ENCODE measurements around the gene PLEKHA6. TPM values are rescaled to one million over a fixed set of nuclear protein-coding genes. Genes with fewer than 3 reads are reported as not detected.

PLEKHA6 gene
- total RNA-seq, 4 donors from 2014 or later = 4.3 to 13.2 (median 7.7) TPM

- Histone ChIP-seq H3K27me3 (peaks cover 3 to 28% (median 12%) of the 10 kb centered on the region in 3 donors), H3K4me3 (no peak overlapping the region), H3K27ac (no peak overlapping the region), H3K36me3 (no peaks in the 10 kb centered on the region), H3K4me1 (peaks cover 0 to 5% of the 10 kb centered on the region in 2 donors), H3K9me3 (no peaks in the 10 kb centered on the region)
- intact Hi-C loops (cut with DNase I; ENCODE audit: low total_unique reads) (no loop called here), in situ Hi-C loops (cut with MboI; ENCODE audit: low sequenced_read_pairs in 4 of 4) (no loop called here)
- ATAC-seq (no peak), DNase-seq (no peak)
- no peak for TF ChIP-seq POLR2A (IDR thresholded peaks at IDR 0.05)
- TF ChIP-seq CTCF (IDR thresholded peaks at IDR 0.05 in 4 of 5, conservative IDR thresholded peaks at IDR 0.05 in 1 of 5) = no peak
Measured at GRCh38 chr1:204191456-204191855, 168.3 kb downstream of the PLEKHA6 start.

- ATAC-seq (no peak), DNase-seq (no peak)
- H3K4me3 ChIP-seq = peak overlapping the region in 1 of 4 donors; percentile 22
- intact Hi-C loops (cut with DNase I; ENCODE audit: low total_unique reads) (no loop called here), in situ Hi-C loops (cut with MboI; ENCODE audit: low sequenced_read_pairs in 4 of 4) (no loop called here)
- no peaks in the 10 kb centered on the region for H3K9me3 ChIP-seq
- no peaks in the 10 kb centered on the region for H3K36me3 ChIP-seq
- H3K4me1 ChIP-seq = peaks cover 0 to 5% of the 10 kb centered on the region in 2 donors
- no peak for TF ChIP-seq POLR2A (IDR thresholded peaks at IDR 0.05)
- no peak for TF ChIP-seq CTCF (IDR thresholded peaks at IDR 0.05 in 4 of 5, conservative IDR thresholded peaks at IDR 0.05 in 1 of 5)
- peaks cover 3 to 28% (median 12%) of the 10 kb centered on the region in 3 donors for H3K27me3 ChIP-seq
- H3K27ac ChIP-seq = no peak overlapping the region
Measured at GRCh38 chr1:204190212-204191211, 169.2 kb downstream of the PLEKHA6 start.

GRCh38 chr1:204188959-204189639, 170.6 kb downstream of the PLEKHA6 start:
- no peak for TF ChIP-seq POLR2A (IDR thresholded peaks at IDR 0.05)
- no peak for TF ChIP-seq CTCF (IDR thresholded peaks at IDR 0.05 in 4 of 5, conservative IDR thresholded peaks at IDR 0.05 in 1 of 5)
- in situ Hi-C loops (cut with MboI; ENCODE audit: low sequenced_read_pairs in 4 of 4) (no loop called here), intact Hi-C loops (cut with DNase I; ENCODE audit: low total_unique reads) (no loop called here)
- Histone ChIP-seq H3K4me3 (no peak overlapping the region), H3K4me1 (peaks cover 0 to 5% of the 10 kb centered on the region in 2 donors), H3K27me3 (peaks cover 3 to 22% (median 12%) of the 10 kb centered on the region in 3 donors), H3K36me3 (no peaks in the 10 kb centered on the region), H3K27ac (no peak overlapping the region), H3K9me3 (no peaks in the 10 kb centered on the region)
- DNase-seq (no peak), ATAC-seq (no peak)

GRCh38 chr1:204186597-204186996, 173.1 kb downstream of the PLEKHA6 start:
- Histone ChIP-seq H3K27ac (no peak overlapping the region), H3K4me3 (no peak overlapping the region), H3K27me3 (peaks cover 3 to 14% (median 12%) of the 10 kb centered on the region in 3 donors), H3K4me1 (peaks cover 0 to 3% of the 10 kb centered on the region in 2 donors), H3K36me3 (no peaks in the 10 kb centered on the region), H3K9me3 (no peaks in the 10 kb centered on the region)
- ATAC-seq = no peak
- DNase-seq = no peak
- in situ Hi-C loops (cut with MboI; ENCODE audit: low sequenced_read_pairs in 4 of 4) (no loop called here), intact Hi-C loops (cut with DNase I; ENCODE audit: low total_unique reads) (no loop called here)
- TF ChIP-seq CTCF (IDR thresholded peaks at IDR 0.05 in 4 of 5, conservative IDR thresholded peaks at IDR 0.05 in 1 of 5) (no peak), POLR2A (IDR thresholded peaks at IDR 0.05) (no peak)
